HUES48 (cell line): ENCODE data around the gene AK8.

Experiments
- H3K27ac ChIP-seq: one replicate; pipeline ENCODE4 v1.7.0; 2013; ENCODE audit warnings: low read depth, low read length, inconsistent platforms
- H3K27me3 ChIP-seq: 2 replicates; pipeline ENCODE4 v1.6.1; 2013; ENCODE audit warnings: mild to moderate bottlenecking, low read length; ENCODE audit not compliant: control insufficient read depth, insufficient read depth
- H3K36me3 ChIP-seq: 2 replicates; pipeline ENCODE4 v1.6.1; 2013; ENCODE audit warnings: low read length; ENCODE audit not compliant: control insufficient read depth, insufficient read depth
- H3K4me1 ChIP-seq: 2 replicates; pipeline ENCODE4 v1.6.1; 2013; ENCODE audit warnings: mild to moderate bottlenecking, low read length; ENCODE audit not compliant: control insufficient read depth, insufficient read depth
- H3K4me3 ChIP-seq: 2 replicates; pipeline ENCODE4 v1.5.1; 2013; ENCODE audit warnings: mild to moderate bottlenecking, low read depth, low read length
- H3K9ac ChIP-seq: 2 replicates; pipeline ENCODE4 v1.6.1; 2013; ENCODE audit warnings: mild to moderate bottlenecking, low read depth, low read length, moderate library complexity
- H3K9me3 ChIP-seq: 2 replicates; pipeline ENCODE4 v1.6.1; 2013; ENCODE audit warnings: low read length; ENCODE audit not compliant: control insufficient read depth, insufficient read depth

AK8 gene

DNA sequence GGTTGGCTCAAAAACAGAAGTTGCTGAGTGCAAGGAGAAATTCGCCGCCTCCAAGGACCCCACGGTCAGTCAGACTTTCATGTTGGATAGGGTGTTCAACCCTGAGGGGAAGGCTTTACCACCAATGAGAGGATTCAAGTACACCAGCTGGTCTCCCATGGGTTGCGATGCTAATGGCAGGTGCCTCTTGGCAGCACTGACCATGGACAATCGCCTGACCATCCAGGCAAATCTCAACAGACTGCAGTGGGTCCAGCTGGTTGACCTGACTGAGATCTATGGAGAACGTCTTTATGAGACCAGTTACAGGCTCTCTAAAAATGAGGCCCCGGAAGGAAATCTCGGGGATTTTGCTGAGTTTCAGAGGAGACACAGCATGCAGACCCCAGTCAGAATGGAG lies 200.1 kb downstream of the AK8 start:
- H3K36me3 ChIP-seq: peaks cover 53% of the 10 kb centered on the region
- no peaks in the 10 kb centered on the region for H3K4me1 ChIP-seq
- H3K9me3 ChIP-seq: no peaks in the 10 kb centered on the region
- no peak overlapping the region for H3K27ac ChIP-seq
- no peaks in the 10 kb centered on the region for H3K27me3 ChIP-seq
- no peak overlapping the region for H3K9ac ChIP-seq
- no peak overlapping the region for H3K4me3 ChIP-seq
